GM13976 (cell line): Measurements from ENCODE around the gene MSI1.
A peak's percentile ranks its signal among the peaks of the same experiment; 100 is the strongest.

Source experiments
- DNase-seq: peaks from one replicate; pipeline ENCODE4 v3.0.0; 2012; ENCODE audit warnings: low spot score
- CTCF ChIP-seq: IDR thresholded peaks from 2 replicates; pipeline ENCODE4 v1.5.1; 2012; ENCODE audit warnings: borderline replicate concordance, mild to moderate bottlenecking; ENCODE audit not compliant: insufficient read depth; ENCODE audit errors: extremely low read depth, missing control alignments, control extremely low read depth
- in situ Hi-C: fragments of 300-500 bp; cut with MboI; formaldehyde crosslinking; loops from one replicate; pipeline ENCODE4 v1.12.0; 2022; ENCODE audit warnings: low sequenced_read_pairs, mixed read lengths, inconsistent platforms; ENCODE audit not compliant: unreplicated experiment

Gene MSI1

GRCh38 chr12:120347766-120348165 lies 21.2 kb downstream of the MSI1 start:
- in situ Hi-C loops, result no loop called here
- no peak for TF ChIP-seq CTCF
- DNase-seq, result no peak

- no peak for TF ChIP-seq CTCF
- in situ Hi-C loops, result no loop called here
- no peak for DNase-seq
These were observed 22.3 kb downstream of the MSI1 start for GRCh38 chr12:120346681-120347080.

GRCh38 chr12:120346031-120346430 lies 22.9 kb downstream of the MSI1 start:
- TF ChIP-seq CTCF, result no peak
- no peak for DNase-seq
- in situ Hi-C loops, result no loop called here

GRCh38 chr12:120343692-120344091 lies 25.3 kb downstream of the MSI1 start:
- no peak for TF ChIP-seq CTCF
- in situ Hi-C loops, result no loop called here
- peak; percentile 9 for DNase-seq

- DNase-seq, result peak; percentile 15
- in situ Hi-C loops, result no loop called here
- no peak for TF ChIP-seq CTCF
These were observed 25.9 kb downstream of the MSI1 start for GRCh38 chr12:120343039-120343537.

- in situ Hi-C loops, result no loop called here
- peak; percentile 17 for DNase-seq
These were observed 26.6 kb downstream of the MSI1 start for GRCh38 chr12:120342175-120343038.

More at GRCh38 chr12:120342175-120343038, 26.6 kb downstream of the MSI1 start:
- TF ChIP-seq CTCF, result no peak
